HEK293 (cell line): ENCODE measurements around the gene SAGE1.

Experiments used
- CTCF ChIA-PET: fragments of 350-600 bp; formaldehyde crosslinking; extraction: SDS; loops from one replicate; lab custom pipeline; 2021; ENCODE audit warnings: antibody characterized with exemption; lab: Yijun Ruan, JAX
- POLR2A ChIA-PET: fragments of 300-600 bp; formaldehyde crosslinking; extraction: SDS; loops from one replicate; lab custom pipeline; 2020; ENCODE audit warnings: antibody characterized with exemption, inconsistent platforms; lab: Yijun Ruan, JAX
- H3K27ac ChIP-seq: fragments of 200-500 bp; sonication (Bioruptor generic); 2 replicates; pipeline ENCODE4 v1.5.1; 2014; ENCODE audit warnings: low read depth, low read length, control low read depth, inconsistent platforms; ENCODE audit errors: extremely low read depth
- H3K36me3 ChIP-seq, 2 experiments: fragments of 200-500 bp in 1 of 2; sonication (Bioruptor generic) in 1 of 2; 1 replicate in 1 of 2; 2 replicates in 1 of 2; pipeline ENCODE4 v1.5.1; 2014 to 2017; ENCODE audit warnings: inconsistent platforms in 2 of 2, low read length in 2 of 2; ENCODE audit not compliant: control insufficient read depth in 2 of 2, insufficient read depth in 1 of 2
- H3K4me1 ChIP-seq: fragments of 200-500 bp; sonication (Bioruptor generic); 2 replicates; pipeline ENCODE4 v1.5.1; 2014; ENCODE audit warnings: mild to moderate bottlenecking, low read length, inconsistent platforms; ENCODE audit not compliant: control insufficient read depth, insufficient read depth
- H3K4me3 ChIP-seq: 2 replicates; pipeline ENCODE4 v1.5.1; 2011; ENCODE audit warnings: low read depth, mild to moderate bottlenecking, control low read depth, low read length, moderate library complexity
- H3K9me3 ChIP-seq: fragments of 200-500 bp; sonication (Bioruptor generic); 2 replicates; pipeline ENCODE4 v1.5.1; 2014; ENCODE audit warnings: low read depth, low read length, inconsistent platforms; ENCODE audit not compliant: control insufficient read depth, insufficient read depth
- MEIS1 ChIP-seq: sonication (generic); formaldehyde crosslinking; IDR thresholded peaks from 2 replicates; pipeline ENCODE4 v1.8.1; 2022; ENCODE audit warnings: missing genetic modification reagents, mild to moderate bottlenecking, borderline replicate concordance
- PRDM4 ChIP-seq: fragments of 450-650 bp; formaldehyde crosslinking; IDR thresholded peaks from 2 replicates; pipeline ENCODE4 v1.5.1; 2017; ENCODE audit warnings: missing biosample characterization, missing genetic modification characterization
- SCRT2 ChIP-seq: fragments of 450-650 bp; formaldehyde crosslinking; IDR thresholded peaks from 2 replicates; pipeline ENCODE4 v1.5.1; 2016; ENCODE audit warnings: missing biosample characterization, missing genetic modification characterization
- SP2 ChIP-seq: fragments of 450-650 bp; formaldehyde crosslinking; IDR thresholded peaks from 2 replicates; pipeline ENCODE4 v1.5.1; 2016; ENCODE audit warnings: missing biosample characterization, missing genetic modification characterization
- ZBTB10 ChIP-seq: fragments of 450-650 bp; formaldehyde crosslinking; IDR thresholded peaks from 2 replicates; pipeline ENCODE4 v1.5.1; 2016; ENCODE audit warnings: missing biosample characterization, missing genetic modification characterization
- ZBTB48 ChIP-seq: fragments of 450-650 bp; formaldehyde crosslinking; IDR thresholded peaks from 2 replicates; pipeline ENCODE4 v1.5.1; 2016; ENCODE audit warnings: missing biosample characterization, missing genetic modification characterization
- ZBTB8A ChIP-seq: fragments of 450-650 bp; formaldehyde crosslinking; IDR thresholded peaks from 2 replicates; pipeline ENCODE4 v1.5.1; 2016; ENCODE audit warnings: missing biosample characterization, missing genetic modification characterization
- ZNF138 ChIP-seq: fragments of 450-650 bp; formaldehyde crosslinking; IDR thresholded peaks from 2 replicates; pipeline ENCODE4 v1.5.1; 2016; ENCODE audit warnings: missing biosample characterization, missing genetic modification characterization, borderline replicate concordance
- ZNF174 ChIP-seq: fragments of 450-650 bp; formaldehyde crosslinking; IDR thresholded peaks from 2 replicates; pipeline ENCODE4 v1.5.0; 2017; ENCODE audit warnings: missing biosample characterization, mild to moderate bottlenecking, missing genetic modification characterization
- ZNF184 ChIP-seq: fragments of 450-650 bp; IDR thresholded peaks from 2 replicates; pipeline ENCODE4 v1.5.1; 2018; ENCODE audit warnings: missing biosample characterization, mild to moderate bottlenecking, missing genetic modification characterization
- ZNF202 ChIP-seq: fragments of 450-650 bp; formaldehyde crosslinking; IDR thresholded peaks from 2 replicates; pipeline ENCODE4 v1.5.1; 2016; ENCODE audit warnings: missing biosample characterization, missing genetic modification characterization, borderline replicate concordance
- ZNF280D ChIP-seq: fragments of 450-650 bp; formaldehyde crosslinking; IDR thresholded peaks from 2 replicates; pipeline ENCODE4 v1.5.1; 2016; ENCODE audit warnings: missing biosample characterization, missing genetic modification characterization
- ZNF292 ChIP-seq: fragments of 450-650 bp; formaldehyde crosslinking; IDR thresholded peaks from 2 replicates; pipeline ENCODE4 v1.5.1; 2016; ENCODE audit warnings: low read depth, missing biosample characterization, missing genetic modification characterization, borderline replicate concordance
- ZNF362 ChIP-seq: fragments of 450-650 bp; formaldehyde crosslinking; IDR thresholded peaks from 2 replicates; pipeline ENCODE4 v1.5.1; 2016; ENCODE audit warnings: missing biosample characterization, missing genetic modification characterization
- ZNF423 ChIP-seq: fragments of 450-650 bp; formaldehyde crosslinking; IDR thresholded peaks from 2 replicates; pipeline ENCODE4 v1.5.1; 2016; ENCODE audit warnings: missing biosample characterization, missing genetic modification characterization
- ZNF449 ChIP-seq: fragments of 450-650 bp; formaldehyde crosslinking; IDR thresholded peaks from 2 replicates; pipeline ENCODE4 v1.5.1; 2017; ENCODE audit warnings: missing biosample characterization, mild to moderate bottlenecking, missing genetic modification characterization, moderate library complexity
- ZNF677 ChIP-seq: fragments of 450-650 bp; IDR thresholded peaks from 2 replicates; pipeline ENCODE4 v1.5.0; 2018; ENCODE audit warnings: missing biosample characterization, mild to moderate bottlenecking, missing genetic modification characterization, moderate library complexity

SAGE1 gene

GRCh38 chrX:135927897-135928296 lies 34.4 kb downstream of the SAGE1 start:
- Histone ChIP-seq H3K4me1 (no peaks in the 10 kb centered on the region), H3K36me3 (no peaks in the 10 kb centered on the region), H3K4me3 (no peak overlapping the region)
- TF ChIP-seq SCRT2 (no peak), ZNF362 (tag by site-specific recombination) (no peak), ZNF677 (no peak), ZNF174 (no peak), ZBTB48 (tag by site-specific recombination) (no peak), SP2 (tag by site-specific recombination) (no peak), ZNF184 (tag by site-specific recombination) (no peak), ZNF292 (tag by site-specific recombination) (no peak), ZNF449 (tag by site-specific recombination) (no peak), MEIS1 (CRISPR knock-in tag) (no peak), ZBTB10 (tag by site-specific recombination) (no peak), ZNF280D (tag by site-specific recombination) (no peak)
- TF ChIP-seq, all 188 proteins: peak for 0
- CTCF ChIA-PET: no interaction called here
- POLR2A ChIA-PET: no interaction called here
- H3K9me3 ChIP-seq: no peaks in the 10 kb centered on the region
- H3K27ac ChIP-seq: no peak overlapping the region

GRCh38 chrX:135931644-135932487 lies 38.4 kb downstream of the SAGE1 start:
- no peaks in the 10 kb centered on the region for H3K36me3 ChIP-seq
- H3K4me3 ChIP-seq: no peak overlapping the region
- no peaks in the 10 kb centered on the region for H3K4me1 ChIP-seq
- POLR2A ChIA-PET: no interaction called here
- no peak overlapping the region for H3K27ac ChIP-seq
- H3K9me3 ChIP-seq: no peaks in the 10 kb centered on the region
- CTCF ChIA-PET: interaction anchor here (0.5 to 2.6 kb wide), 19 partner anchors 9 to 1632 kb away, joined by 3 to 25 read pairs (median 4); no protein-coding TSS in a partner anchor
- TF ChIP-seq PRDM4 (tag by site-specific recombination): no peak
- no peak for TF ChIP-seq ZNF423
- no peak for TF ChIP-seq ZBTB8A (tag by site-specific recombination)
- no peak for TF ChIP-seq ZNF138 (tag by site-specific recombination)
- TF ChIP-seq ZNF202 (tag by site-specific recombination): no peak
